Effector memory CD4-positive, alpha-beta T cell (primary cell): Measurements from ENCODE around the gene ACTRT3.

Experiments used
- DNase-seq, 3 donors: peaks; one replicate each; pipeline ENCODE4 v3.0.0-alpha.2; 2020
- H3K27ac ChIP-seq: 2 replicates; pipeline ENCODE4 v1.7.0; 2013; ENCODE audit warnings: mild to moderate bottlenecking, low read length, moderate library complexity; ENCODE audit not compliant: insufficient read depth, poor library complexity, severe bottlenecking
- H3K27me3 ChIP-seq: replicated peaks from 2 replicates; pipeline ENCODE4 v1.7.0; 2013; ENCODE audit warnings: mild to moderate bottlenecking, low read length; ENCODE audit not compliant: insufficient read depth, control insufficient read depth, poor library complexity, severe bottlenecking
- H3K36me3 ChIP-seq: 2 replicates; pipeline ENCODE4 v1.7.0; 2013; ENCODE audit warnings: mild to moderate bottlenecking, low read length, moderate library complexity; ENCODE audit not compliant: control insufficient read depth, insufficient read depth
- H3K4me1 ChIP-seq: 2 replicates; pipeline ENCODE4 v1.7.0; 2013; ENCODE audit warnings: low read length, mild to moderate bottlenecking; ENCODE audit not compliant: control insufficient read depth, insufficient read depth, poor library complexity, severe bottlenecking
- H3K4me3 ChIP-seq: 2 replicates; pipeline ENCODE4 v1.7.0; 2013; ENCODE audit warnings: low read length, low read depth, mild to moderate bottlenecking; ENCODE audit not compliant: insufficient read depth, poor library complexity, severe bottlenecking
- H3K9me3 ChIP-seq: 2 replicates; pipeline ENCODE4 v1.7.0; 2013; ENCODE audit warnings: mild to moderate bottlenecking, low read length, moderate library complexity; ENCODE audit not compliant: control insufficient read depth
- total RNA-seq, 3 donors: gene quantifications; one replicate each; lab custom pipeline; 2026; lab: John Stamatoyannopoulos, UW

Gene ACTRT3
- total RNA-seq = 0.09 to 0.58 (median 0.35) reads per million in 3 donors

GRCh38 chr3:169769287-169770181 is at the start of gene ACTRT3:
Gene ACTRT3, minus strand, starts transcription at chr3:169769561. Its CDS starts 41 bp downstream, at chr3:169769520.
- Histone ChIP-seq H3K27ac (peak within 1 kb of the TSS; percentile 64), H3K27me3 (no peaks in the 10 kb centered on the region), H3K4me1 (peaks cover 8% of the 10 kb centered on the region), H3K4me3 (peak within 1 kb of the TSS; percentile 74), H3K36me3 (no peaks in the 10 kb centered on the region), H3K9me3 (no peaks in the 10 kb centered on the region)
- DNase-seq = peak; percentile 36 to 50 (median 43)

DNA sequence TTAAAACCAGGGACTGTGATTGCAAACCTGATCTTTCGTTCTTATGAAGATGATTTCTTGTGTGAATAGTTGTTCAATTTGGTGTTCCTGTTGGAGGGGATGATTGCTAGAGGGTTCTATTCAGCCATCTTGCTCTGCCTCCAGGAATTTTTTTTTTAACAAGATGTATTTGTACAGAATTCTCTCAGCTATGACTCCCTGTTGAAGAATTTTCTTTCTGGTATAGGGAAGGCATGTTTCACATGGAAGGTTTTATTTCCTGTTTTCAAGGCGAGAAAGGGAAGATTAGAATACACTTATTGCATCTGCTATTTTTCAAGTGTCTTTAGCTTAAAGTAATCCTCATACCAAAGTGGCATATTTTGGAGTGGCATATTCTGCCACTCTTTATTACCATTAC is 49.0 kb upstream of the ACTRT3 start:
- no peaks in the 10 kb centered on the region for H3K9me3 ChIP-seq
- no peaks in the 10 kb centered on the region for H3K27me3 ChIP-seq
- no peak overlapping the region for H3K4me3 ChIP-seq
- no peaks in the 10 kb centered on the region for H3K4me1 ChIP-seq
- H3K27ac ChIP-seq = no peak overlapping the region
- H3K36me3 ChIP-seq = no peaks in the 10 kb centered on the region
- DNase-seq = no peak

DNA sequence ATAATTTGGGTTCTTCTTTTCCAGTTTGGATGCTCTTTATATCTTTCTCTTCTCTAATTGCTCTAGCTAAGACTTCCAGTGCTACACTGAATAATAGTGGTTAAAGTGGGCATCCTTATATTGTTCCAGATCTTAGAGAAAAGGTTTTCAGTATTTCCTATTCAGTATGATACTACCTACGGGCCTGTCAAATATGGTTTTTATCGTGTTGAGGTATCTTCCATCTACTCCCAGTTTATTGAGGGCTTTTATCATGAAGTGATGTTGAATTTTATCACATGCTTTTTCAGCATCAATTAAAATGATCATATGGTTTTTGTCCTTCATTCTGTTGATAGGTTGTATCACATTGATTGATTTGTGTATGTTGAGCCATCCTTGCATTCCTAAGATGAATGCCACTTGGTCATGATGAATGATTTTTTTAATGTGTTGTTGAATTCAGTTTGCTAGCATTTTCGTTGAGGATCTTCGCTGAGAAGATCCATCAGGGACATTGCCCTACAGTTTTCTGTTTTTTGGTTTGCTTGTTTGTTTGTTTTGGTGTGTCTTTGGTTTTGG is 46.3 kb upstream of the ACTRT3 start:
- Histone ChIP-seq H3K4me1 (peaks cover 12% of the 10 kb centered on the region), H3K27me3 (no peaks in the 10 kb centered on the region), H3K27ac (no peak overlapping the region), H3K36me3 (no peaks in the 10 kb centered on the region), H3K9me3 (no peaks in the 10 kb centered on the region), H3K4me3 (no peak overlapping the region)
- no peak for DNase-seq

GRCh38 chr3:169813757-169814517 is 44.6 kb upstream of the ACTRT3 start:
- Histone ChIP-seq H3K4me3 (peak overlapping the region; percentile 72), H3K27ac (no peak overlapping the region), H3K36me3 (no peaks in the 10 kb centered on the region), H3K4me1 (peaks cover 12% of the 10 kb centered on the region), H3K27me3 (no peaks in the 10 kb centered on the region), H3K9me3 (no peaks in the 10 kb centered on the region)
- DNase-seq = peak; percentile 47 to 60 (median 54)

GRCh38 chr3:169813278-169813677 is 43.9 kb upstream of the ACTRT3 start:
- Histone ChIP-seq H3K36me3 (no peaks in the 10 kb centered on the region), H3K9me3 (no peaks in the 10 kb centered on the region), H3K4me1 (peaks cover 12% of the 10 kb centered on the region), H3K27me3 (no peaks in the 10 kb centered on the region), H3K4me3 (peak overlapping the region; percentile 72), H3K27ac (no peak overlapping the region)
- DNase-seq = no peak

DNA sequence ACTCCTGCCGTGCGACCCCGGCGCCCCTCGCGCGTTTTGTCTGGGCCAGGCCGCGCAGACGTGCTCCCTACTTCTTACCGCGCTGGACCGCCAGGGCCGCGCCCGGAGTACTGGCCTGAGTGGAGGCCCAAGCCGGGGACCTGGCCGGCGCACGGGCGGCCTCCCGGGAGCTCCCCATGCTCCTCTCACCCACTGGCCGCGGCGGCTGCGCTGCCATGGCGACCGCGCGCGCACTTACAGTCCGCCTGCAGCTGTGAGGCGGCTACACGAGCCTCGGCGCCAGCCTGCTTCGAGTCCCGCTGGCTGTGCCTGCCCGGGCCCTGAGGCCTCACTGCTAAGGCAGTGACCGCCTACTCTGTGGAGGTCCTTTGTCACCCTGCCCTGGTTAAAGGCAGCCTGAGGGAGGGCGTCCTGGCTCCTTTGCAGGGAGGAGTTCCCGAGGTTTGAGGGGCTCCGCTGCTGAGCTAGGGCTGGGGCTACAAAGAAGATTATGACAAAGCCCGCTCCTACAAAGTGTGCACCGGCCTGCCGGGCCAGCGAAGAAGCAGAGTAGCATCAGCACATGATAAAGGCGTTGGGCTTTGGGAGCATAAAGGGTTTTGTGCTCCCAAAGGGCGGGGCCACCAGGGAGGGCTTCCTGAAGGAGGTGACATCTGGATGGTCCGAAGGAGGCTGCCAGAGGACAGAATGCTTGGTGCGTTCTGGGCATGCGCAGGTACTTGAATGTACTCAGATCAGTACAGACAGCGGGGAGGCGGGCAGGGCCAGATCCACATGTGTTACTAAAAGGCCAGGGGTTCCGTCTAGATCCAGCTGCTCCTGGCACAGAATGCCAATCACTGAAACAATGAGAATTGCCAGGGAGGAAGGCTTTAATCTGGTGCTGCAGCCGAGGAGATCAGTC is 43.2 kb upstream of the ACTRT3 start, which contains the start of the genes LRRC34 and LRRIQ4:
LRRC34 (minus strand) TSS at position 573 of the 904 bp plus-strand sequence; CDS start at position 217, 356 bp downstream.
LRRIQ4 (plus strand) TSS at position 539 of the 904 bp plus-strand sequence. CDS start 9,052 bp downstream, outside the sequence.
- no peak within 1 kb of the TSS for H3K27ac ChIP-seq

GRCh38 chr3:169811631-169812331 is 42.4 kb upstream of the ACTRT3 start:
- Histone ChIP-seq H3K9me3 (no peaks in the 10 kb centered on the region), H3K4me1 (peaks cover 12% of the 10 kb centered on the region), H3K27ac (no peak overlapping the region), H3K27me3 (no peaks in the 10 kb centered on the region), H3K36me3 (no peaks in the 10 kb centered on the region), H3K4me3 (peak overlapping the region; percentile 72)
- no peak for DNase-seq

More for the DNA sequence above, 43.2 kb upstream of the ACTRT3 start, which contains the start of the genes LRRC34 and LRRIQ4:
- peak; percentile 13 to 52 (median 32) for DNase-seq
- Histone ChIP-seq H3K4me3 (peak within 1 kb of the TSS; percentile 72), H3K4me1 (peaks cover 12% of the 10 kb centered on the region), H3K36me3 (no peaks in the 10 kb centered on the region), H3K9me3 (no peaks in the 10 kb centered on the region), H3K27me3 (no peaks in the 10 kb centered on the region)

DNA sequence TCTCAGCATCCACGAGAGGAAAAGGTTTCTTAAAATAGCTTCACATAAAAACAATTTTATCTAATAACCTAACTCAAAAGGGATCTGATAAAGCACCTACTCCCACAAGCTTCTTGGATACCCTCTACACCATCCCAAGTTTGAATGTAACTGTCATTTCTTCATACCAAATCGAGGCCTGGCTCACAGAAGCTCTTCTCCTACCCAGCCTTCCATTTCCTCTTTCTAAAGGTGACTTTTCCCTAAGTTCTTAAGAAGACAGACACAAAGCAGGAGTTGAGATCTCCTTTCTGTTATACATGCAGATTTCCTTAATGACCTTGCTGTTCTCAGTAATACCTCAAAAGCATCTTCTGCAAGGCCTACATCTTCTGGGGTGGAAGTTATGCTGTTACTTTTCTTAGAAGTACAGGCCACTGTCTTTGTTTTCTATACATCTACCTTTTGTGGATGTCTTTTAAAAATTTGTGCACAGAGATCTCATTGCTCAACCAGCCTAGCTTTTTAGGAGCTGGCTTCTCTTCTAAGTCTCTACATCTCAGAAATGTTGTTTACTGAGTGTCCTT is 40.0 kb upstream of the ACTRT3 start:
- H3K9me3 ChIP-seq = no peaks in the 10 kb centered on the region
- no peak overlapping the region for H3K4me3 ChIP-seq
- no peak overlapping the region for H3K27ac ChIP-seq
- no peaks in the 10 kb centered on the region for H3K36me3 ChIP-seq
- H3K4me1 ChIP-seq = peaks cover 12% of the 10 kb centered on the region
- H3K27me3 ChIP-seq = no peaks in the 10 kb centered on the region
- DNase-seq = no peak
